Stimulated activated CD4-positive, alpha-beta T cell treated with anti-CD3 and anti-CD28 coated beads, Interleukin-15, amount 100 ng/mL, for 1 hour (primary cell): Measurements from ENCODE around the gene NHLRC2.
"Not testable (repeated sequence)": the region's sequence is repeated elsewhere in the genome, so short reads cannot be mapped to it uniquely, and the experiment has no call there.

Experiments used
- DNase-seq, 2 donors: peaks; one replicate each; pipeline ENCODE4 v3.0.0-alpha.2; 2020; ENCODE audit warnings: low read depth in 1 of 2, low spot score in 1 of 2

The NHLRC2 gene

GRCh38 chr10:113937756-113938155 lies 83.3 kb downstream of the NHLRC2 start:
- DNase-seq = no peak

DNA sequence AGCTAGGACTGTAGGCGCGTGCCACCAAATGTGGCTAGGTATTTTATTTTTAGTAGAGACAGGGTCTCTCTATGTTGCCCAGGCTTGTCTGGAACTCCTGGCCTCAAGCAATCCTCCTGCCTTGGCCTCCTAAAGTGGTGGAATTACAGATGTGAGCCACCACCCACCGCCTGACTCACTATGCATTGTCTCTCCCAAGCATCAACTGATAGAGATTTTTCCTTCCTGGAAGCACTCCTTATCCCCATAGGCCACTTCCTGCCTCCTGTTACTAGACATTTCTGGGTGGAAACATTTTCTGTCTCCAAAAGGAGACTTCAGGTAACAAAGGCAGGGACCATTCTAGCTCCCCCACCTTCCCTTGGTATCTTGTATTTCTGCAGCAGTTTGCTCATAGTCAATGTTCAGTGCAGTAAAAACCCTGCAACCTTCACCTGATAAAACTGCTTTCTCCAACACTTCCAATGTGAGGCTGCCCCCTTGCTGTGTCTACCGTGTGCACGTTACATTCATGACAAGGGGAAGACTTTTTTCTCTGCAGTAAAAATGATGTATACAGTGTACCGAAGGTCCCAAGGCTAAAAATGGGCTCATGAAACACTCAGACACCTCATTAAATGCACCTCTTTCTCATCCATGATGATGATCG lies 84.9 kb downstream of the NHLRC2 start:
- DNase-seq = no peak

DNA sequence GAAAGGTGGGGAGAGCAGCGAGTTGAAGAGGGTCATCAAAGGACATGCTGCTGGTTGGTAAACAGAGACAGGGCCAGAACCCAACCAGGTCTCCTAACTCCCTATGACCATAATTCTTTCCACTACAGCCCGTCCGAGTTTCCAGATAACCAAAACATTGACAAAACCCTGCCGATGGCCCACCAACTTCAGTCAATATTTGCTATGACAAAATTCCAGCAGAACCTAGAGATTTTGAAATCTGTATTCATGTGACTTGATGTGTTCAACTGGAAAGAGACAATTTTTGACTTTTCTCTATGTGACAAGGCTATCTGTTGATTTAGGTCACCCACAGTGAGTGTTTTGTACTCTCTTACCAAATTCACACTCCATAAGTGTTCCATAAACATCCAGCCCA lies 86.7 kb downstream of the NHLRC2 start:
- DNase-seq = no peak

DNA sequence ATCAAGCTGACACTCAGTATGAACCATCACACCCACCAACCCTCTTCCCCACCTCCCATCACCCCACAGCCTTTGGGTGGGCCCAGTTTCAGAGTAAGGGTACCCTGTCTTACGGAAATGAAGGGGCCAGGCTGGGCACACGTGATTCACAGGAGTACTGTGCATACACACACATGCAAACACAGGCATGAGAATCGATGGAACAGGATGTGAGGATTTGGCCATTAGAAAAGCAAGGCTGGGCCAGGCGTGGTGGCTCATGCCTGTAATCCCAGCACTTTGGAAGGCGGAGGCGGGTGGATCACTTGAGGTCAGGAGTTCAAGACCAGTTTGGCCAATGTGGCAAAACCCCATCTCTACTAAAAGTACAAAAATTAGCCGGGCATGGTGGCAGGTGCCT lies 88.7 kb downstream of the NHLRC2 start:
- not testable (repeated sequence) for DNase-seq

DNA sequence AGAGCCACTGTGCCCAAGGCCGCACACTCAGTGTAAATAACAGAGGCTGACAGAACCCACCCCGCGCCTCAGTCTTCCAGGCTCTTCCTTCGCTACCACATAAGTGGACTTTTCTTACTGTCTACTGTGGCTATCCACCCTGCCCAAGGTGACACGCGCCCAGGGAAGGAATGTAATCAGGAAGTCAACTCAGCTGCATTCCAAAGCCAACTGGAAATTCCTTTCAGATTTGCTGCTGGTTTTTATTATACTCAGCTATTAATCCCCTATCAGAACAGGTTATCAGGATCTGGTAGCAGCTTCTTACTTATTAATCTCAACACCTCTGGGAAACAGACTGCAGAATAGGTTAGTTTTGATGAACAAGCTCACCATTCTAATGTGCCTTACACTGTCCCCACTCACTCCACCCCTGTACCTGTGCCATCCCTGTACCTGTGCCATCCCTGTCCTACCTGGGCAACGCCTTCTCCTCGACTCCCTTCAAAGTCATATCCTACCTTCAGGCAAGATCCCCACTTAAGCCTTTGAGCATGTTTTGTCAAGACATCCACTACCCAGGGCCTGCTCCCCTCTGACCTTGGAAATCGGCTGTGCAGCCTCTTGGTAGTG lies 90.7 kb downstream of the NHLRC2 start:
- no peak for DNase-seq

- no peak for DNase-seq
Measured at GRCh38 chr10:113945687-113946085, 91.2 kb downstream of the NHLRC2 start.

GRCh38 chr10:113947184-113948041 lies 93.0 kb downstream of the NHLRC2 start:
- DNase-seq = no peak

GRCh38 chr10:113948048-113948447 lies 93.6 kb downstream of the NHLRC2 start:
- DNase-seq = no peak

- DNase-seq = no peak
Measured at GRCh38 chr10:113950268-113950667, 95.8 kb downstream of the NHLRC2 start.

GRCh38 chr10:113953505-113954272 lies 99.2 kb downstream of the NHLRC2 start:
- no peak for DNase-seq

- DNase-seq = no peak
Measured at GRCh38 chr10:113954409-113954808, 99.9 kb downstream of the NHLRC2 start.

- DNase-seq = no peak
Measured at GRCh38 chr10:113957013-113957412, 102.6 kb downstream of the NHLRC2 start.

DNA sequence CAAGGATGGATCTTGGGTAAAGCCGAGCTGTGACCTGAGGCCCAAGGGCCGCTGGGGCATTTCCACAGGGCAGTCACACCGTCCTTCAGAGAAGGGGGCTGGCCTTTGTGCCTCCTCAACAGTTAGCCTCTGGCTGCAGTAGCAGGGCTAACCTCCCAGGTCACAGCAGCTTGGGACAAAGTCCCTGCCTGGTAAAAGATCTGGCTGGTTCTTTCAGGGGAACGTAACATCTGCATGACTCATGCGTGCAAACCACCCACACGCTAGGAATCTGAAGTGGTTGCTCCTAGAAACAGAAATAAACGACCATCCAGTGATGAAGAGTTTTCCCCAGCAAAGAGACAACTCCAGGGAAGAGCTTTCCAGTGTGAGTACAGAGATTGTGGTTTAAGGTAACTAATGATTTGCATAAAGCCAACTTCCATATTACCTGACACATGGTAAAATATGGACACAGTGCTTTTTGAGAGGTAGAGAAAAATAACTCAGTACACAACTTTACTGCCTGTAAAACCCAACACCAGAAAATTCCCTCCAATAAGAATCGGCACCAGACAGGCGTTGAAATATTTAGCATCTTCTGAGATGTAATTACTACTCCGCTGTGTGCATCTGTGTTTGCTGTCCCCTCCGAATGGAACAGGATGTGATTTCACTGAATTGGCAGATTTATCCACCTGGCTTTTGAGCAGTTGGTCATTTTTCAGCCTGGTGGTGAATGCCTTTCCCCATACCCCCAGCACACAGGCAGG lies 104.3 kb downstream of the NHLRC2 start:
- no peak for DNase-seq

- no peak for DNase-seq
Measured at GRCh38 chr10:113959383-113959760, 104.9 kb downstream of the NHLRC2 start.

DNA sequence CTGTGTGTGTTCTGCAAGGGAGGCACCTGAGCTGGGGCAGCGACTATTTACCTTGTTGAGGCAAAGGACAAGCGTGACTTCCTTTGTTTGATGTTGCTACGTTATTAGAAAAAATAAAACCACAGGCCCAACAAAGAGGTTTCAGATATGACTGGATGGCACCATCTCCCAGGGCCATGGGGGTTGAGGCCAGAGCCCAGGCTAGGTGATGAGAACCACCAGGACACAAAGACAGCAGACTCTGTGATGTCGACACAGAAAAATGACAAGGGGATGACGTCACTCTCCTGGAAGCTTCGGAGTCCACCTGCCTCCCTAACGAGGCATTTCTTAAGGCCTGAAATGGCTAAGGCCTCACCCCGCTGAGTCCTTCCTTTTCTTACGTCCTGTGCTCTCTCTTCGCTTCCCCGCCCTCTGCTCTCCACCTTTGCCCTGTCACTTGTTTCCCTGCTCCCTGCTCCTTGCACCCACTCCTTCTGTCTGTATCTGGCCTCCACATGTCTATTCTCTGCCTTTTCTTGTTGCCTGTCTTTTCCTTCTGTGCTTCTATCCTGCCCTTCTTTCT lies 106.2 kb downstream of the NHLRC2 start:
- DNase-seq = peak in 1 of 2 donors; percentile 7

GRCh38 chr10:113961182-113962031 lies 106.9 kb downstream of the NHLRC2 start:
- DNase-seq = peak in 1 of 2 donors; percentile 27

DNA sequence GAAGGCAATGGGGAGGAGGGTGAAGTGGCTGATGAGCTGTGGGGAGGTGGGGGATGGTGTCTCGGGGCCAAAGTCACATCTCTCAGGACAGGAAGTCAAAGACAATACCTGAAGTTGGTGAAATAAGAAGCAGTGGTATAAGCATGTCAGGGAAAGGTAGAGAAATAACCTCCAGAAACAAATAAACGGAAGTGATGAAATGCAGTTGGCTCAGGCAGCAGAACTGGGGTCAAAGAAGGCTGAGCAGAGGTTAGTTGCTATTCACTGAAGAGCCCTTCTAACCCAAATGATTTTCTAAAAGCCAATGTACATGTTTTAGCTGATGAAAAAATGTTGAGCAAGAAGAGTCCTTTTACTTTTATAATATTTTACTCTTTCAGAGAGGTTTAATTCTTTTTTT lies 110.6 kb downstream of the NHLRC2 start:
- no peak for DNase-seq

- DNase-seq = no peak
Measured at GRCh38 chr10:113965683-113966082, 111.2 kb downstream of the NHLRC2 start.
